ENCODE results near the gene KRTAP5-7.
"Not testable (repeated sequence)": the region's sequence is repeated elsewhere in the genome, so short reads cannot be mapped to it uniquely, and the experiment has no call there.

The KRTAP5-7 gene

DNA sequence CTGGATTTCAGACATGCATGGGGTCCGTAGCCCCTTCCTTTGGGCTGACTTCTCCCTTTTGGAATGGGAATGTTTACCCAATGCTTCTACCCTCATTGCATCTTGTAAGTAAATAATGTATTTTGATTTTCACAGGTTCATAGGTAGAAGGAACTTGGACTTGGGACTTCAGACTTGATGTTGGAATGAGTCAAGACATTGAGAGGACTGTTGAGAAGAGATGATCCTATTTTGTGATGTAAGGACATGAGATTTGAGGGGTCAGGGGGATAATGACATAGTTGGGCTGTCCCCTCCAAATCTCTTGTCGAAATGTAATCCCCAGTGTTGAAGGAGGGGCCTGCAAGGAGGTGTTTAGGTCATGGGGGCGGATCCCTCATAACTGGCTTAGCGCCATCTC, 37.4 kb downstream of the KRTAP5-7 start:
- DNase-seq = no peak

DNA sequence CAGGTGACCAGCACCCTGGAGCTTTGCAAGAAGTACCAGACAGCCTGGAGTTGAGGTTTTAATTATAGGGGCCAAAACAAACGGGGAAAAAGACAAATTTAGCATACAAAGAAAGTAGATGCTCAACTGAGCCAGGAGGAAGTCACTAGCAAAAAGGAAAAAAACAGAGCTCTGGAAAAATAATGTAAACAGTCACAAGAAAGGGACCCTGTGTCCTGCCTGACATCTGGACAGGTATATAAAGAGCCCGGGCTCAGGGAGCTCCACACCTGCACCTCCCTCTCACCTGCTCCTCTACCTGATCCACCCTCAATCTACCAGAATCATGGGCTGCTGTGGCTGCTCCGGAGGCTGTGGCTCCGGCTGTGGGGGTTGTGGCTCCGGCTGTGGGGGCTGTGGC, 38.2 kb downstream of the KRTAP5-7 start, which contains the start of gene KRTAP5-10:
KRTAP5-10 (plus strand) TSS at position 301 of the 400 bp plus-strand sequence; CDS start at position 326, 25 bp downstream.
- no peak for DNase-seq

DNA sequence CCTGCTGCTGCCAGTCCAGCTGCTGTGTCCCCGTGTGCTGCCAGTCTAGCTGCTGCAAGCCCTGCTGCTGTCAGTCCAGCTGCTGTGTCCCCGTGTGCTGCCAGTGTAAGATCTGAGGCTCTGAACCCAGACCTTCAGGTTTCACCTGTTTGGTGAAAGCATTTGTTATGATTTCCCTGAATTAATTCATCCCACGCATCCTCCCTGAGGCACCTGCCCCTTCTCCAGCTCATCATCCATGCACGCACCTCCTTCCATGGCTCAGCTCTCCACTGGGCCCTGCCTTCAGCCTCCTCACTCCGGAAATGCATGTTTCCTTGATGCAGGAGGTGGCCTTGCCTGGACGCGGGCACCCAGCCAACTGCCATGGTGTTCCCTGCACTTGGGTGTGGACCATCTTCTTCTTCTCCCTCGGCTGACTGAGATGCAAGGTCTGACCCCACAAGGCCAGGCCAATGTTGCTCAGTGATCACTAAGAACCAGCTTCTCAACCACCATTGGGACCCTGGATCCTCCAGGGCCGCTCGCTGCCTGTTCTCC, 39.1 kb downstream of the KRTAP5-7 start:
- DNase-seq = no peak

DNA sequence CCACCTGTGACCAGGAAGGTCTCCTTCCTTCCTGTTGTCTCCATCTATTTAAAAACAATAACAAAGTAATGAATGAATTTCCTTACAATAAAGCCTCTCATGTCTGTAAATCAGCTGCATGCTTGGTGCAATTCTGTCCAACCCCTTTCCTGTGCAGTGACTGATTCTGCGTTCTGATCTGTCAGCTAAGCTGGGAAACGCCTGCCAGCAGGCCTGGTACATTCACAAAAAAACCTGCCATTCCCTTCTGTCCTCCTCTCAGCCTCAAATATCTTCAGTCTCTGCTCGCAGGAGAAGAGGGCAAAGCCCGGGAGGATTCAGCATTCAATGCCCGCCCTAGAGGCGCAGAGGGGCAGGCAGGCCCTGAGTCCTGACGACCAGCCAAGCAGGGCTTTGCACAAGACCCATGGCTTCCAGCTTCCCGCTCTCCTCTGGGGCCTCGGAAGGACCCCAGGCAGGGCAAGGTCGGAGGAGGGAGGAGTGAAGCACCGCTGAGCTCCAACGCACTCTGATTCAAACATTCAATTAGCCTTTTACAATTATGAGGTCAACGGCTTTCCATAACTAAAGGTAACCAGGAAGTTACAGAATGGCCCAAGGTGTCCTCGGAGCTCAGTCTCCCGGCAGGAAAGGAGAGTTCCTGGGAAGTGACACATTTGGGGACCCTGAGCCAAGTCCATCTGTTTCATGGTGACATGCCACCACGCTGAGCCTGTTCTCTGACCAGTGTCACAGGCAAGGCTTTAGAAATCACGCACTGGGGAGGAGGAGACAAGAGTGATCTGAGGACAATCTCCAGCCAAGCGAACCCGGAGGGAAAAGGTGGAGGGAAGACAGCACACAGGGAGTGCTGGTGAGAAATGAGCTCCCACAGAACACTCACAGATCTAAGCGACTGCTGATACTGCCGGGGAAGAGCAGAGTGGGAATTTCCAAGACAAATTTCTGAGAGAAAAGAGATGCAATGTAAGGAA, 39.8 kb downstream of the KRTAP5-7 start:
- not testable (repeated sequence) for DNase-seq

DNA sequence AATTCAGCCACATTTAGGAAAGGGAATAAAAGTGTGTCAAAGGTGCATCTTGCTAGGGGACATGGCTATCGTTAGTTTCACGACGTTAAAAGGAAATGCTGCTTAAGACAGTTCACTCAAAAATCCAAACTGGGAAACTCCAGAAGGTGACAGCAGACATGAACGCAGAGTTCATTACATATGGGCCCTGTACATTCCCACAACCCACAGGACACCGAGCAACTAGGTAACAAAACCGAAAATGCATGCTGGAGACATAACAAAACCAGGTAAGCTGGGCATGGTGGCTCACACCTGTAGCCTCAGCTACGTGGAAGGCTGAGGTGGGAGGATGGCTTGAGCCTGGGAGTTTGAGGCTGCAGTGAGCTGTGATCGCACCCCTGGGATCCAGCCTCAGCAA, 40.6 kb downstream of the KRTAP5-7 start:
- DNase-seq = not testable (repeated sequence)

DNA sequence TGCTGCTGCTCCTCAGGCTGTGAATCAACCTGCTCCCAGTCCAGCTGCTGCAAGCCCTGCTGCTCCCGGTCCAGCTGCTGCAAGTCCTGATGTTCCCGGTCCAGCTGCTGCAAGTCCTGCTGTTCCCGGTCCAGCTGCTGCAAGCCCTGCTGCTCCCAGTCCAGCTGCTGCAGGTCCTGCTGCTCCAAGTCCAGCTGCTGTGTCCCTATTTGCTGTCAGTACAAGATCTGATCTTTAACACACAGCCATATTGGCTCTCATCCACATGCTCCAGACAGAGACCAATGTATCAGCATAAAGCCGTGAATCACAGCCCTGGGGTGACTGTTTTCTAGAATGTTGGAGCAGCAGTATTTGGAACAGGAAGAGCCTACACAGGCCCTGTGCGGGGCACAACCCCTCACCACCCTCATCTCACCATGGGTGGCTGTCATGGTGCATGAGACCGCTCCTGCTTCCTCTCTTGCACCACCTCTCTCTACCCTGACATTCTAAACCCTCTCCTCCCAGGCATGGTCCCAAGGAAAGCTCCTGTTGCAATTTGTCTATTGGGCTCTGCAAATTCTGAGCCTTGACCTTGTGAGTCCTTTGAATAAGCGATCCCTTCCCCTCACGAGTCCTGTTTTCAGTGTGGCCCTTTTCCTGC, 41.8 kb downstream of the KRTAP5-7 start:
- DNase-seq = no peak

DNA sequence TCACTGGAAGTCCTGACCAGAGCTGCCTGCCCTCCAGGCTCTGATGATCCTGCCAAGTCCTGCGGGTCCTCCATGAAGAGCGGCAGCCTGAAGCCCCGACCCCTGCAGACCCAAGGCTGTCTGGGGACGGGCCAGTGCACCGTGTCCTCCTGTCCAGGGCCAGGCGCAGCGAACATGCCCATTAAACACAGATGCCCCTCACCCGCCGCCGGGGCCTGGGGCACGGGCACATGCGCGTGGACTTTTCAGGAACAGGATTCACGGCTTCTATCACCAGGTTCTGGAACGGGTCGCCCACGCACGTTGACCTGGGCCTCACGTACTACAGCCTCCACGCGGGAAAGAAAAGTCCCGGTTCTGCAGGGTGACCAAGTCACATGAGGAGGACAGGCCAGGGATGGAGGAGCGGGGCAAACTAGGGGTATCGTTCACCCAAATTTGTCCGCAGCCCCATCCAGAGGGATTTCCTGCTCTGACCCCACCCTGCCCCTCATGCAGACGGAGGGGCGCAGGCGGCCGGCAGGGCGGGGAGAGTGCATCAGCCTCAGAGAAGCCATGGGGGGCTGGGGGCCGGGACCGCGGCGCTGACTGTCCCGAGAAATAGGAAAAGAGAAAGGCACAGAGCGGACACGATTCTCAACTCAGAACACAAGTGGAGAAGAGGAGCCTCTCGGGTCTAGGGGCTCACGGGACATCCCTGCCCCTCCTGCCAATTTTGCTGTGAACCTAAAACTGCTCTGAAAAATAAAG, 44.2 kb downstream of the KRTAP5-7 start:
- not testable (repeated sequence) for DNase-seq

DNA sequence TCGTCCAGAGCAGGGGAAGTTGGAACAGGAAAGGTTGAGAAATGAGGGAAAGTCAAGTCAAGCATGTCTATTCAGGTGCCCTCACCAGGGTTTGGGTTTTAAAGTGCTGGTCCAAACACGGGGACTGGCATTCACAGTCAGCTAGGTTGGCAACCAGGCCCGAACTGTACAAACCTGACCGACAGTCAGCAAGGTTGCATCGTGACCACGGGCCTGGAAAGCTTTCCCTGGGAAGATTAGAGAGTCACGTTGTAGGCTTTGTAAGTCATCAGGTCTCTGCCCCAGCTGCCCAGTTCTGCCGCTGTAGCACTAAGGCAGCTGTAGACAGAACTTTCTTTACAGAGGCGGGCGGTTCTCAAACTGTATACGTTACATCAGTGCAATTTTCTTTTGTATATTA, 45.7 kb downstream of the KRTAP5-7 start:
- DNase-seq = no peak

DNA sequence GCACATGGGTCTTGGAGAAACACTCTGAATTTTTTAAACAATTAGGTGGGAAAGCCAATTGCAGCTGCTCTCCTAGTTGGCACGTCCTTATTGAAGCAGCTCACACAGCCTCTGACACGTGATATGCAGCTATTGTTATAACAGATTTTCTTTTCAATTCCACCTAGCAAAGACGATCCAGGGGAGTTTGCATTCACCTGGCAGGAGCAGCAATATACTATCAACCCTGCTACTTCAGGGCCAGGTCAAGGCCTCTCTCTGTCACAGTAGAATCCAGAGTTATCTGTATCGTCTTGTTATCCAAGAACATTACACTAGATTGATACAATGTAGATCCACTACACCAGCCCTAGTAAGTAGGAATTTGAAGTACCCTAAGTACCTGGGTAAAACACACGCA, 47.4 kb downstream of the KRTAP5-7 start:
- DNase-seq = no peak

DNA sequence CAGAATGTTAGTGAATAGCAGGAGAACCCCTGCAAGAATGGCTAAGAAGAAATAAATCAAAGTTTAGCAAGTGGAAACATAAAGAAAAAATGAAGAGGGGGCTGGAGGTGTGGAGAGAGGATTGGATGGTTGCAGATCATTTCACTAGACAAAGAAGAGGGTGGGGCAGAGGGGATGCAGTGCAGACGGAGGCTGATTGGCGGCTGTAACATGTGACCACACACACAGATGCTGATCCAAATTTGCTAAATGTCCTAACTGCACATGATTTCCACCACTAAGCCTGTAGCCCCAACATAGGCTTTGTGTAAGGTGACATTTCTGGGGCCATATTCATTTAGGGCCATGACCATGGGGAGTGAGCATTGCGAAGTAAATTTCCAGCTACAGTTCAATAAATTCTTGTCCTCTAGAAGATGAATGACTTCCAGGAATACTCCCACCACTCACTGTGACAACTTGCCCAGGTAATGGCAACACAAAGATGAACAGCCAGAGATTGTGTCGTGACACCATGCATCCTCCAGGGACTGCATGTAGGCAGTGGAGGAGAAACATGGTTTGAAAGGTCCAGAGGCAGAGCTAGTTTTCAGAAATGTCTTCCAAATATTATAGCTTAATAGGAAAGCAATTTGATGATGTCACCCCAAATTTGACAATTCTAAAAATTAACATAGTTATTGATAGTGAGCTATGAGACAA, 48.8 kb downstream of the KRTAP5-7 start:
- DNase-seq = no peak

DNA sequence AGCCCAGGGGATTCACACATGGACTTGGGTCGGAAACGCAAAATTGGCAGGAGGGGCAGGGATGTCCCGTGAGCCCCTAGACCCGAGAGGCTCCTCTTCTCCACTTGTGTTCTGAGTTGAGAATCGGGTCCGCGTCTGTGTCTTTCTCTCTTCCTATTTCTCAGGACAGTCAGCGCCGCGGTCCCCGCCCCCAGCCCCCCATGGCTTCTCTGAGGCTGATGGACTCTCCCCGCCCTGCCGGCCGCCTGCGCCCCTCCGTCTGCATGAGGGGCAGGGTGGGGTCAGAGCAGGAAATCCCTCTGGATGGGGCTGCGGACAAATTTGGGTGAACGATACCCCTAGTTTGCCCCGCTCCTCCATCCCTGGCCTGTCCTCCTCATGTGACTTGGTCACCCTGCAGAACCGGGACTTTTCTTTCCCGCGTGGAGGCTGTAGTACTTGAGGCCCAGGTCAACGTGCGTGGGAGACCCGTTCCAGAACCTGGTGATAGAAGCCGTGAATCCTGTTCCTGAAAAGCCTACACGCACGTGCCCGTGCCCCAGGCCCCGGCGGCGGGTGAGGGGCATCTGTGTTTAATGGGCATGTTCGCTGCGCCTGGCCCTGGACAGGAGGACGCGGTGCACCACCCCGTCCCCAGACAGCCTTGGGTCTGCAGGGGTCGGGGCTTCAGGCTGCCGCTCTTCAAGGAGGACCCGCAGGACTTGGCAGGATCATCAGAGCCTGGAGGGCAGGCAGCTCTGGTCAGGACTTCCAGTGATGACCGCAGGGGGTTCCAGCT, 49.8 kb downstream of the KRTAP5-7 start:
- not testable (repeated sequence) for DNase-seq

DNA sequence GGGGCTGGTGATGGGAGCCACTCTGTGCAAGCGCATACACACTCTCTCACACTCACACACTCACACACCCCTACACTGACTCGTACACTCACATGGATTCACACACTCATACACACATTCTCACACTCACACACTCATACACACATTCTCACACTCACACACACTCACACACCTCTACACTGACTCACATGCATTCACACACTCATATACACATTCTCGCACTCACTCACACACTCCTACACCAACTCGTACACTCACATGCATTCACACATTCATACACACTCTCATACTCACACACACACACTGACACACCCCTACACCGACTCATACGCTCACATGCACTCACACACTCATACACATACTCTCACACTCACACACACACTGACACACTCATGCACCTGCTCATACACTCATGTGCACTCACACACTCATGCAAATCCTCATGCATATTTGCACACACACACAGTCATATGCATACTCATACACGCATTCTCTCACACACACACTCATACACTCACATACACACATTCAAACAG, 50.5 kb downstream of the KRTAP5-7 start:
- DNase-seq = no peak
